Measurements from ENCODE around the gene EXPH5. TPM values are rescaled to one million over a fixed set of nuclear protein-coding genes. Genes with fewer than 3 reads are reported as not detected.

The EXPH5 gene
- total and polyA plus RNA-seq, 5 donors from 2014 or later, result 0.23 to 1.8 (median 0.75) TPM

GRCh38 chr11:108512708-108513107 lies 80.9 kb downstream of the EXPH5 start:
- Histone ChIP-seq H3K27me3 (ENCODE audit: control insufficient read depth, insufficient read depth, low read length) (peaks cover 12% of the 10 kb centered on the region), H3K4me1 (ENCODE audit: control insufficient read depth, insufficient read depth, low read length, poor library complexity, severe bottlenecking) (no peaks in the 10 kb centered on the region), H3K9me3 (ENCODE audit: control insufficient read depth in 2 of 2, low read length in 2 of 2) (no peaks in the 10 kb centered on the region), H3K36me3 (ENCODE audit: control insufficient read depth, insufficient read depth, low read length) (no peaks in the 10 kb centered on the region), H3K4me3 (ENCODE audit: low read depth, low read length) (no peak overlapping the region), H3K27ac (ENCODE audit: insufficient read depth, low read length, poor library complexity, severe bottlenecking) (no peak overlapping the region)
- ATAC-seq (ENCODE audit: low read depth in 2 of 2) (no peak), DNase-seq (no peak)
- peaks cover 36% of the 10 kb centered on the region for H3K27me3 Mint-ChIP-seq
- no peak overlapping the region for H3K4me3 Mint-ChIP-seq
- no peaks in the 10 kb centered on the region for H3K4me1 Mint-ChIP-seq
- no peak overlapping the region for H3K27ac Mint-ChIP-seq
- H3K9me3 Mint-ChIP-seq, result peaks cover 0 to 3% (median 0%) of the 10 kb centered on the region in 7 donors
- H3K36me3 Mint-ChIP-seq, result peaks cover 9% of the 10 kb centered on the region

- no peaks in the 10 kb centered on the region for H3K36me3 ChIP-seq (ENCODE audit: control insufficient read depth, insufficient read depth, low read length)
- no peak overlapping the region for H3K27ac ChIP-seq (ENCODE audit: insufficient read depth, low read length, poor library complexity, severe bottlenecking)
- H3K9me3 ChIP-seq (ENCODE audit: control insufficient read depth in 2 of 2, low read length in 2 of 2), result no peaks in the 10 kb centered on the region
- H3K27ac Mint-ChIP-seq, result no peak overlapping the region
- H3K36me3 Mint-ChIP-seq, result peaks cover 9% of the 10 kb centered on the region
- H3K9me3 Mint-ChIP-seq, result peaks cover 0 to 3% (median 0%) of the 10 kb centered on the region in 7 donors
- no peak overlapping the region for H3K4me3 ChIP-seq (ENCODE audit: low read depth, low read length)
- no peak overlapping the region for H3K4me3 Mint-ChIP-seq
- ATAC-seq (ENCODE audit: low read depth in 2 of 2), result no peak
- H3K4me1 ChIP-seq (ENCODE audit: control insufficient read depth, insufficient read depth, low read length, poor library complexity, severe bottlenecking), result no peaks in the 10 kb centered on the region
- no peak for DNase-seq
- H3K27me3 ChIP-seq (ENCODE audit: control insufficient read depth, insufficient read depth, low read length), result peaks cover 12% of the 10 kb centered on the region
- no peaks in the 10 kb centered on the region for H3K4me1 Mint-ChIP-seq
- peaks cover 36% of the 10 kb centered on the region for H3K27me3 Mint-ChIP-seq
Measured at GRCh38 chr11:108511851-108512474, 81.6 kb downstream of the EXPH5 start.

- DNase-seq (no peak), ATAC-seq (ENCODE audit: low read depth in 2 of 2) (no peak)
- Histone ChIP-seq H3K36me3 (ENCODE audit: control insufficient read depth, insufficient read depth, low read length) (no peaks in the 10 kb centered on the region), H3K27ac (ENCODE audit: insufficient read depth, low read length, poor library complexity, severe bottlenecking) (no peak overlapping the region), H3K4me1 (ENCODE audit: control insufficient read depth, insufficient read depth, low read length, poor library complexity, severe bottlenecking) (no peaks in the 10 kb centered on the region), H3K4me3 (ENCODE audit: low read depth, low read length) (no peak overlapping the region), H3K27me3 (ENCODE audit: control insufficient read depth, insufficient read depth, low read length) (peaks cover 10% of the 10 kb centered on the region), H3K9me3 (ENCODE audit: control insufficient read depth in 2 of 2, low read length in 2 of 2) (no peaks in the 10 kb centered on the region)
- Mint-ChIP-seq H3K4me1 (no peaks in the 10 kb centered on the region), H3K4me3 (peak overlapping the region in 1 of 4 donors; percentile 1), H3K27ac (no peak overlapping the region), H3K27me3 (peaks cover 28% of the 10 kb centered on the region), H3K9me3 (peaks cover 0 to 3% (median 0%) of the 10 kb centered on the region in 7 donors), H3K36me3 (peaks cover 1% of the 10 kb centered on the region)
Measured at GRCh38 chr11:108508653-108509593, 84.6 kb downstream of the EXPH5 start.

GRCh38 chr11:108501396-108501795 lies 92.2 kb downstream of the EXPH5 start:
- ATAC-seq (ENCODE audit: low read depth in 2 of 2) (no peak), DNase-seq (no peak)
- H3K9me3 Mint-ChIP-seq, result no peaks in the 10 kb centered on the region
- H3K27me3 Mint-ChIP-seq, result no peaks in the 10 kb centered on the region
- H3K4me3 Mint-ChIP-seq, result peak overlapping the region in 2 of 4 donors; percentile 33 to 76
- no peak overlapping the region for H3K27ac Mint-ChIP-seq
- Histone ChIP-seq H3K27me3 (ENCODE audit: control insufficient read depth, insufficient read depth, low read length) (no peaks in the 10 kb centered on the region), H3K36me3 (ENCODE audit: control insufficient read depth, insufficient read depth, low read length) (no peaks in the 10 kb centered on the region), H3K9me3 (ENCODE audit: control insufficient read depth in 2 of 2, low read length in 2 of 2) (no peaks in the 10 kb centered on the region), H3K27ac (ENCODE audit: insufficient read depth, low read length, poor library complexity, severe bottlenecking) (no peak overlapping the region), H3K4me3 (ENCODE audit: low read depth, low read length) (no peak overlapping the region), H3K4me1 (ENCODE audit: control insufficient read depth, insufficient read depth, low read length, poor library complexity, severe bottlenecking) (peaks cover 7% of the 10 kb centered on the region)
- no peaks in the 10 kb centered on the region for H3K36me3 Mint-ChIP-seq
- H3K4me1 Mint-ChIP-seq, result peaks cover 7 to 22% (median 10%) of the 10 kb centered on the region in 4 donors

- no peaks in the 10 kb centered on the region for H3K36me3 ChIP-seq (ENCODE audit: control insufficient read depth, insufficient read depth, low read length)
- no peaks in the 10 kb centered on the region for H3K27me3 Mint-ChIP-seq
- H3K4me3 Mint-ChIP-seq, result peak overlapping the region in 2 of 4 donors; percentile 73 to 76
- no peaks in the 10 kb centered on the region for H3K9me3 Mint-ChIP-seq
- H3K4me1 Mint-ChIP-seq, result peaks cover 12 to 26% (median 15%) of the 10 kb centered on the region in 4 donors
- peak overlapping the region in 2 of 3 donors; percentile 3 to 14 for H3K27ac Mint-ChIP-seq
- peaks cover 7% of the 10 kb centered on the region for H3K4me1 ChIP-seq (ENCODE audit: control insufficient read depth, insufficient read depth, low read length, poor library complexity, severe bottlenecking)
- no peak overlapping the region for H3K27ac ChIP-seq (ENCODE audit: insufficient read depth, low read length, poor library complexity, severe bottlenecking)
- H3K4me3 ChIP-seq (ENCODE audit: low read depth, low read length), result no peak overlapping the region
- no peak for ATAC-seq (ENCODE audit: low read depth in 2 of 2)
- no peaks in the 10 kb centered on the region for H3K9me3 ChIP-seq (ENCODE audit: control insufficient read depth in 2 of 2, low read length in 2 of 2)
- no peak for DNase-seq
- H3K27me3 ChIP-seq (ENCODE audit: control insufficient read depth, insufficient read depth, low read length), result no peaks in the 10 kb centered on the region
- no peaks in the 10 kb centered on the region for H3K36me3 Mint-ChIP-seq
Measured at GRCh38 chr11:108500721-108501120, 92.8 kb downstream of the EXPH5 start.

GRCh38 chr11:108500169-108500568 lies 93.4 kb downstream of the EXPH5 start:
- Histone ChIP-seq H3K27me3 (ENCODE audit: control insufficient read depth, insufficient read depth, low read length) (no peaks in the 10 kb centered on the region), H3K36me3 (ENCODE audit: control insufficient read depth, insufficient read depth, low read length) (no peaks in the 10 kb centered on the region), H3K27ac (ENCODE audit: insufficient read depth, low read length, poor library complexity, severe bottlenecking) (no peak overlapping the region), H3K9me3 (ENCODE audit: control insufficient read depth in 2 of 2, low read length in 2 of 2) (no peaks in the 10 kb centered on the region), H3K4me1 (ENCODE audit: control insufficient read depth, insufficient read depth, low read length, poor library complexity, severe bottlenecking) (peaks cover 7% of the 10 kb centered on the region), H3K4me3 (ENCODE audit: low read depth, low read length) (no peak overlapping the region)
- H3K36me3 Mint-ChIP-seq, result no peaks in the 10 kb centered on the region
- H3K27me3 Mint-ChIP-seq, result no peaks in the 10 kb centered on the region
- H3K27ac Mint-ChIP-seq, result peak overlapping the region in 2 of 3 donors; percentile 14 to 63
- H3K9me3 Mint-ChIP-seq, result no peaks in the 10 kb centered on the region
- peaks cover 12 to 28% (median 16%) of the 10 kb centered on the region in 4 donors for H3K4me1 Mint-ChIP-seq
- DNase-seq (no peak), ATAC-seq (ENCODE audit: low read depth in 2 of 2) (no peak)
- peak overlapping the region; percentile 31 to 87 (median 74) for H3K4me3 Mint-ChIP-seq

- peak overlapping the region; percentile 52 to 94 (median 88) for H3K27ac Mint-ChIP-seq
- DNase-seq, result no peak
- H3K4me3 Mint-ChIP-seq, result peak overlapping the region; percentile 84 to 92 (median 88)
- H3K27me3 Mint-ChIP-seq, result no peaks in the 10 kb centered on the region
- no peak for ATAC-seq (ENCODE audit: low read depth in 2 of 2)
- no peaks in the 10 kb centered on the region for H3K9me3 Mint-ChIP-seq
- no peaks in the 10 kb centered on the region for H3K36me3 Mint-ChIP-seq
- Histone ChIP-seq H3K27me3 (ENCODE audit: control insufficient read depth, insufficient read depth, low read length) (no peaks in the 10 kb centered on the region), H3K4me3 (ENCODE audit: low read depth, low read length) (no peak overlapping the region), H3K4me1 (ENCODE audit: control insufficient read depth, insufficient read depth, low read length, poor library complexity, severe bottlenecking) (peaks cover 7% of the 10 kb centered on the region), H3K27ac (ENCODE audit: insufficient read depth, low read length, poor library complexity, severe bottlenecking) (peak overlapping the region; percentile 85), H3K36me3 (ENCODE audit: control insufficient read depth, insufficient read depth, low read length) (no peaks in the 10 kb centered on the region), H3K9me3 (ENCODE audit: control insufficient read depth in 2 of 2, low read length in 2 of 2) (no peaks in the 10 kb centered on the region)
- H3K4me1 Mint-ChIP-seq, result peaks cover 12 to 40% (median 26%) of the 10 kb centered on the region in 4 donors
Measured at GRCh38 chr11:108498816-108499408, 94.7 kb downstream of the EXPH5 start.
